GM21360 (cell line): ENCODE measurements around the gene CLDN6.

ENCODE experiments used
- ATAC-seq: cut with Tn5 transposase; IDR thresholded peaks from one replicate; pipeline ENCODE4 v1.9.1; 2021; ENCODE audit warnings: mild to moderate bottlenecking, moderate library complexity; ENCODE audit not compliant: unreplicated experiment

CLDN6 gene

GRCh38 chr16:2992383-2993081, 25.5 kb downstream of the CLDN6 start:
- ATAC-seq: no peak

- ATAC-seq: no peak
Measured at GRCh38 chr16:2991566-2992261, 26.3 kb downstream of the CLDN6 start.

GRCh38 chr16:2990891-2991290, 27.1 kb downstream of the CLDN6 start:
- ATAC-seq: no peak

- ATAC-seq: no peak
Measured at GRCh38 chr16:2988590-2989099, 29.3 kb downstream of the CLDN6 start.

GRCh38 chr16:2987833-2988232, 30.1 kb downstream of the CLDN6 start:
- ATAC-seq: no peak

- no peak for ATAC-seq
Measured at GRCh38 chr16:2987286-2987685, 30.7 kb downstream of the CLDN6 start.

- no peak for ATAC-seq
Measured at GRCh38 chr16:2986623-2987188, 31.3 kb downstream of the CLDN6 start.

GRCh38 chr16:2985893-2986355, 32.1 kb downstream of the CLDN6 start:
- no peak for ATAC-seq

GRCh38 chr16:2985462-2985861, 32.5 kb downstream of the CLDN6 start:
- ATAC-seq: no peak

- no peak for ATAC-seq
Measured at GRCh38 chr16:2983706-2984136, 34.3 kb downstream of the CLDN6 start.

- no peak for ATAC-seq
Measured at GRCh38 chr16:2982402-2982801, 35.6 kb downstream of the CLDN6 start.

- ATAC-seq: no peak
Measured at GRCh38 chr16:2981899-2982250, 36.1 kb downstream of the CLDN6 start.

GRCh38 chr16:2981177-2981898, 36.6 kb downstream of the CLDN6 start:
- no peak for ATAC-seq

GRCh38 chr16:2980227-2981176, 37.5 kb downstream of the CLDN6 start, which contains the start of gene PKMYT1:
PKMYT1 (minus strand) TSS chr16:2980446; CDS start chr16:2979657, 789 bp downstream.
- peak; percentile 50 for ATAC-seq

- peak; percentile 7 for ATAC-seq
Measured at GRCh38 chr16:2979669-2980226, 38.2 kb downstream of the CLDN6 start.

GRCh38 chr16:2977440-2977839, 40.5 kb downstream of the CLDN6 start:
- ATAC-seq: no peak

- no peak for ATAC-seq
Measured at GRCh38 chr16:2976673-2977072, 41.3 kb downstream of the CLDN6 start.

- no peak for ATAC-seq
Measured at GRCh38 chr16:2976201-2976600, 41.8 kb downstream of the CLDN6 start.

GRCh38 chr16:2975161-2975795, 42.7 kb downstream of the CLDN6 start:
- no peak for ATAC-seq
